DND-41 (cell line): Measurements from ENCODE around the gene DOHH.

Experiments used
- CTCF ChIP-seq: IDR thresholded peaks from 2 replicates; pipeline ENCODE4 v1.5.1; 2012; ENCODE audit warnings: borderline replicate concordance, low read length, moderate library complexity, mild to moderate bottlenecking; ENCODE audit not compliant: poor library complexity, severe bottlenecking; ENCODE audit errors: extremely low read depth
- EZH2 ChIP-seq: IDR thresholded peaks from 3 replicates; pipeline ENCODE4 v1.6.1; 2012; ENCODE audit warnings: borderline replicate concordance, low read depth, mild to moderate bottlenecking, moderate library complexity, low read length, inconsistent platforms; ENCODE audit not compliant: severe bottlenecking

DNA sequence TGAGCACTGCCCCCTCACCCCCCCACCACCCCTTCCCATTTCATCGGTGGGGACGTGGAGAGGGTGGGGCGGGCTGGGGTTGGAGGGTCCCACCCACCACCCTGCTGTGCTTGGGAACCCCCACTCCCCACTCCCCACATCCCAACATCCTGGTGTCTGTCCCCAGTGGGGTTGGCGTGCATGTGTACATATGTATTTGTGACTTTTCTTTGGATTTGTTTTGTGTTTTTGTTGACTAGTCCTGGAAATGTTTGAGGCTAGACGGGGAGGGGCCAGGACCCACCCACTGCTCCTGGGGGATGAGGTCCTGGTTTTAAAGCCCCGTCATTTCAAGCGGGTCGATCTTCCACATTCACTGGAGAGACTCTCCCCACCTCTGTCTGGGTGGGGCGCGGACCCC lies 35.5 kb upstream of the DOHH start:
- TF ChIP-seq CTCF (no peak), EZH2 (no peak)
